Amniotic stem cell (primary cell): ENCODE data around the gene S100A2.
A peak's percentile ranks its signal among the peaks of the same experiment; 100 is the strongest.

ENCODE experiments used
- DNase-seq: peaks from one replicate; lab custom pipeline; 2025; lab: John Stamatoyannopoulos, UW

The S100A2 gene

DNA sequence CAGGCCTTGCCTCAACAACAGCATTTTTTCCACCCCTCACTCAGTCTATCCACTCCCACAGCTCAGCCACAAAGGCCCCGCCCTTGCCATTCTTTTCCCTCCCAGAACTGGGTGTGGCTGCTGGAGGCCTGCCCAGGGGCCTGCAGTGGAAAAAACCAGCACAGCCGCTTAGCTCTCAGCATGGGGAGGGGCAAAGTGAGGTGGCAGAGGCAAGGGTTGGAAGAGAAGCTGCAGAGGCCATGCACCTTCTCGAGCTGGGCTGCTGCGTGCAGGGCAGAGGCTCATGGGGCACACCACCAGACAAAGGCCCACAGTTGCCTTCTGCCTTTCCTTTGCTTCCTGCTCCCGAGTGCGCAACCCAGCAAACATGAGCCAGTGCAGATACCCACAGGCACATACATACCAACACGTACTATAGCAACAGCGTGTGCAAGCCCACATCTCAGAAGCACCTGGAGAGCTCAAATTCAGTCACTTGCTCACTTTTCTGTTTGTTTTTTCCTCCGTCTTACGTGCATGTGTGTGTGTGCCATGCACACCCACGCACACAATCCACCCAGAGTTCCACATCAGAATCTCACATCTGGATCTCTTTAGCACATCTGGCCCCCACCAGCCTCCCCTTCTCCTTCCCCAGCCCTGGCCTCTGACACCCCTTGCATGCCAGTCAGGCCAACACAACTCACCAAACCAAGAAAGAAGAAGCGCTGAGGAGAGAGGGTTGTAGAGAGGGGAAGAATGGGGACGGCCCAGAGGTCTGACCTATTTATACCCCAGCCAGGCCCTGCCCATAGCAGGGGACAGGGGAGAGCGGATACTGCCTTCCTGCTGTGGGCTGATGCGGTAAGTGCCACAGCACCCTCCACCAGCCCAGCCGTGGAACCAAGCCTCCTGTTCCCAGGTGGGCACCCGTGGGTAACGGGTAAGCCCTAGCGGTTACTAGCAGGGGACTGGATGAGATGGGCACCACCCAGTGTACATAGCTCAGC, 20.3 kb downstream of the S100A2 start, which contains the start of gene S100A4:
S100A4 (minus strand) TSS at position 740 of the 989 bp plus-strand sequence. CDS start 1,012 bp downstream, outside the sequence.
- peak; percentile 87 for DNase-seq

DNA sequence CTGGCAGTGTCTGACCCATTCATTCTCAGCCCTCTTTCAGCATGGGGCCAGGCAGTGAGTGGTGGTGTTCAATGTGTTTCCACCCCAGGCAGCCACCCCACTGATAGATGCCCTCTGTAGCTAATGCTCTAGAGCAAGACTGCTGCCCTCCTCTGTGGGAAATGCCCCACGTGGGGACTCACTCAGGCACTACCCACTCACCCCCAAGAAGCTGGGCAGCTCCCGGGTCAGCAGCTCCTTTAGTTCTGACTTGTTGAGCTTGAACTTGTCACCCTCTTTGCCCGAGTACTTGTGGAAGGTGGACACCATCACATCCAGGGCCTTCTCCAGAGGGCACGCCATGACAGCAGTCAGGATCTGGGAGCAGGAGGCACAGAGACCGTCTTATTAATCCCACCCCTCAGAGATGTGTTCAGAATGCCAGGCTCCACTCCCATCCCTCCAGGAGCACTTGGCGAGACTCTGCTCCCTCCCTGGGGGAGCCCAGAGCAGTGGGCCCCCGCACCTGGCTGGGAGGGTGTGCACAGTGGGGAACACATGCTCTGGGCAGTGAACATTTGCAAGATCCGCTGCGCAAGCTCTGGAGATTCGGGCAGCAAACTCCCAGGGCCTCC, 21.1 kb downstream of the S100A2 start:
- DNase-seq = no peak

DNA sequence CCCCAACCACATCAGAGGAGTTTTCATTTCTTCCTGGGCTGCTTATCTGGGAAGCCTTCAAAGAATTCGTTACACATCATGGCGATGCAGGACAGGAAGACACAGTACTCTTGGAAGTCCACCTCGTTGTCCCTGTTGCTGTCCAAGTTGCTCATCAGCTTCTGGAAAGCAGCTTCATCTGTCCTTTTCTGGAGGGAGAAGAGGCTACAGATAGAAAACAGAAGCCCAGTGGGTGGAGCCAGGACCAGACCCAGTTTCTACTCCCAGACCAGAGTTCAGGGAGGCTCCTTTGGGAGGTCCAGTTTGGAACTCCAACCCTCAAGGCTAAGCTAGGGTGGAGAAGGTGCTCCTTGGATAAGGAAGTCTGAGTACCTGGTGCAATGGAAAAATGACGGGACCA, 21.9 kb downstream of the S100A2 start:
- DNase-seq = no peak

DNA sequence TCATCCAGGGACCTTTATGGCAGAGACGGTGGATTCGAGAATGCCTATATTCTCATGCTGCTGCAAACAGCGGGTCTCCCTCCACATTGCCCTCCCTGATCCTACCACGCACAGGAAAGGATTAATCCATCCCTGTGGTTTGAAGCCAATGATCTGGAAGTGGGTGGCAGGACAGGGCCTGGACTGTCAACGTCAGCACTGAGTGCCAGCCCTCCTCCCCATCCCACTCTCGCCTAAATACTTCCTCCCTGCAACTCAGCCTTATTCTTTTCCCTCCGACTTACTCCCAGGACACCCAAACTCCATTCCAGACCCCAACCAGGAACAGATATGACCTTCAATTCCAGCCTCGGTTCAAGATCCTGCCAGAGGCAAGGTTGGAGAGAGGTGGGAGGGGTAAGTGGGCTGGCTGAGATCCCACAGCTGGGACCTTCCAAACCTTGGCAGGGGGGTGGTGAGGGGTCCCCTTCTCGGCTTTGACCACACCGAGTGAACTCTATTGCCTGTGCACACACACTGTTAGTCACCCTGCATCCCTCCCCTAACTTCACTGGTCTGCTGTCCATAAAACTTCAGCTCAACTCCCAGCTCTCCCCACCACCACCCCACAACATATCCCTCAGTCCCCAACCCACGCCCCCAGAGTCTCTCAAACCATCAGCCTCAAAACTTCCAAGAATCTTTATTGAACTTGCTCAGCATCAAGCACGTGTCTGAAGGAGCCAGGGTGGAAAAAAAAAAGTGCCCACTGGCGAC, 22.5 kb downstream of the S100A2 start:
- DNase-seq = no peak

DNA sequence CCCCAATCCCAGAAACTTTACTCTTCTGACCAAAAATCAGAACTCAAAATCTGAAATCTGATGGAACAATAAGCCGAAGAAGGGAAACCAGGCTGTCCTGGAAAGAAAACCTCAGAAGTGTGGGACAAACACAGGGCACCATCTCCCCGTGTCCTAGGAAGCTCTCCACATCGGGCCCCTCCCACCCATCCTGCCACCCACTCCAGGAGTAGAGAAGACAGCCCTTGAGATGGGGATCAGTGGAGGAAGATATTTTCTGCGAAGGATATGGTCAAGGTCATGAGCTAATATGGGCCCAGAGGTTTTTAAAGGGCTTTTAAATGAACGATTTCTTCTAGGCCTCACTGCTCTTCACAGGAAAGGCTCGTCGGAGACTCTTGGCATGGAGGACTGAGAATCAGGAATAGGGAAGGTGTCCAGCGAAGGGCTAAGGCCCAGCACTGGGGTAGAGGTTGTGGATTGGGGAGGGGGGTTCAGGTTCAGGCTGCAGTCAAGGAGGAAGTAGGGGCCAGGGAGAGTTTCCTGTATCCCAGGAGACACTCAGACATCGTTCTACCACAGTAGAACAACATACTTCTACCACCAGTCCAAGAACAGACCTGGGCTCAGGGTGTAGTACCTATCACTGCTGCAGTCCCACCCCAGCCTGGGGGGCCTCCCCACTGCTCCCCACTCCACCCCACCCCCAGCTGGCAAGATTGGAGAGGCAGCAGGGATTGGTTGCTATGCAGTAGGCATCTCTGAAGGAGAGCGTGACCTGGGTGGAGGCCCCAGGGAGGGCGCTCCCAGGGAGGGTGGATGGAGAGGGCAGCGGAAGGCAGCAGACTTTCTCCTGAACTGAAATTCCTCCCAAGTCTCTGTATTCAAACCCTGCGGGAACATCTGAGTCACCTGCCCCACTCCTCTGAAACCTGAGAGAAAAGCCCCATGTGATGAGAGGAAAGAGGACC, 23.7 kb downstream of the S100A2 start:
- no peak for DNase-seq

DNA sequence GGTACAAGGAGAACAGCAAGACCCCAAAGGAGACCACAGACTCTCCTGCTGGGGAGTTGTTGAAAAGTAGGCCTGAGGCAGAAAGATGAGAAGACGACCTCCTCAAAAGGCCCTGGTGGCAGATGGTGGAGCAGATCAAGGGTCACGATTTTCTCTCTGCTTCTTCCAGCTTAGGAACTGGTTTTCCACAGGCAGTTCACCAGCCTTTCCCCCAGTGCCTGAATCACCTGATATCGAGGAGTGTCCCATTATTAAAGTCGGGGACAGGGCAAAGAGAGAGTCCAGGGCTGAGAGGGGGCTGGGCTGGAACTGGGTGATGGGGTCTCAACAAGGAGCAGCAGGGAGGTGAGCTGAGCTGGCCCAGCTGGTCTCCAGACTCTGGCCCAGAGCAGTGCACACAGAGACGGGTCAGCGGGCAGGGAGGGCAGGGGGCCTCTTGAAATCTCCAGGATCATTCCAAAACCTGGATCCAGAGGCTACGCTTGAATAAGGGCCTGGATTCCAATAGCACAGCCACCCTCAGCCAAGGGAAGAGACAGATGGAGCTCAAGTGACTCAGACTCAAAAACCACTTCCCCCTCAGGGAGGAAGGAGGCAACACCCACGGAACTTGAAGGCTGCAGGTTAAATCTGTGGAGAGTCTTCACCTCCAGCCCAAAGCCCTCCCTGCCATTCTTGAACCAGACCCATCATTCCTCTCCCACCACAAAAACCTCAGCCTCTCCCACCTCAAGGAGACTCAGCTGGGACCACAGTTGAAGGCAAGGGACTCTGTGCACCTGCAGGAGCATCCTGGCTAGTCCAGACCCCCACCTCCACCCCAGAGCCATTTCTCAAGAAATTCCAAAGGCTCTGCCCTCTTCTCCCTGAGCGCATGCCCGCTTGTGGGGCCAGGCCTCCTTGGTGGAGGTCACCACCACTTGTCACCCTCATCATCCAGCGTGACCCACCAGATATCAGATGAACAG, 25.0 kb downstream of the S100A2 start, which contains the start of gene S100A5:
S100A5 (minus strand) TSS at position 541 of the 968 bp plus-strand sequence. CDS start 743 bp downstream, outside the sequence.
- no peak for DNase-seq

DNA sequence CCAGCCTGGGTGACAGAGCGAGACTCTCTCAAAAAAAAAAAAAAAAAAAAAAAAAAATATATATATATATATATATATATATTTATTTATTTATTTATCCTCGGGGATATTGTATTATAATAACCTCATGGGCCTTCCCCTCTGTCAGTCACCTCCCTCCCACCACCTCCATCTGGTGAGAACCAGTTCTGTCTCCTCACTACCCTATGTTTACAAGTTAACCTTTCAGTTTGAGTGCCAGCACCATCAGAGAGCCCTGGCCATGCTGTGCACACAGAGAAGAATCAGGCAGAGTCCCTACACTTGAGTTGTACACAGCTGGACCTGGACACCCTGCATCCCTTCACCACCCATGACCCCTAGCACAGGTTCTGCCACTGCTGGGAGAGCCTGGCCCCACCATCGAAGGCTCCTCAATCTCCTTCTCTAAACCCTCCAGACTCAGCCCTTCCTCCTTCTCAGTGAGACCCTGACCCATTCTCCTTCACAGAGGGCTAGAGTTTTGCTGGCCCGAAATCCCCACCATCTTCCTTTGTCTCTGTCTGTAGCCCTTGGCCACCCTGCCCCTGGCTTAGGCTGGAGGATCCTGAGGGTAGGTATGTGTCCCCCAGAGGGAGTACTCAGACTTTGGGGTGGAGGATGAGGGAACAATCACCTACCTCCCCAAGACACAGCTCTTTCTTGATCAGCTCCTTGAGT, 26.1 kb downstream of the S100A2 start:
- no peak for DNase-seq

DNA sequence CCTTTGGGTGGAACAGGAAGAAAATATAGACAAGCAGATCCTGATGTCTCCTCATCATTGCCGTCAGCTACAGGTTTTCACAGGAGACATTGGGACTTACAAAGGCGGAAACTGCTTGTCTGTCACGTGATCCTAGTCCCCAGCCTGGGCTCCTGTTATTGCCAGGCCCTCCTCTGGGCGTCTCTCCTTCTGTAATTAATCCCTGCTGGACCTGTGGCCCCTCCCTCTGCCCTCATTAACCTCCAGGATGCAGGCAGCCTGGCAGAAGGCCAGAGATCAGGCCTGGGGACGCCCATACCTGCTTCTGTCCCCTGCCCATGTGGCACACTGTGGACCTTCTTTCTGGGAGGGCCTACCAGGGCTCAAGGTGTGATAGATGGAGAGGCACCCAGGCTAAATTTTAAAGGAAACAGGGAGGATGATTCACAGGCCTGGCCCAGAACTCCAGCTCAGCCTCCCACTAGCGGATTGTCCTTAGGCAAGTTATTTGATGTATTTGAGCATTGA, 27.3 kb downstream of the S100A2 start:
- DNase-seq = no peak

DNA sequence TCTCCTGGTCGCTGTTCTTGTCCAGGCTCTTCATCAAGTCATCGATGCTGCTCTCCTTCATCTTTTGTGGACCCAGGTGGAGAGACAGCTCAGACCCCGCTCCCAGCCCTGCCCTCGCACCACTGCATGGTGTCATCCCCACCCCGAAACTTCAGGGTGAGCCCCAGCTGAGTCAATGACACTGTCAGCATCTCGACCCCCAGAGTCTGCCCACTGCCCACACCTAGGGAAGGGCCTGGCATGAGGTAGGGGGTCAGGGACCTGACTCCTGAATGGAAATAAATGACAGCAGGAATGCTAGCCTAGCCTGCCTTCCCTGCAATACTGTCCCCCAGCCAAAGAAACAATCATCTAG, 28.3 kb downstream of the S100A2 start:
- DNase-seq = no peak

DNA sequence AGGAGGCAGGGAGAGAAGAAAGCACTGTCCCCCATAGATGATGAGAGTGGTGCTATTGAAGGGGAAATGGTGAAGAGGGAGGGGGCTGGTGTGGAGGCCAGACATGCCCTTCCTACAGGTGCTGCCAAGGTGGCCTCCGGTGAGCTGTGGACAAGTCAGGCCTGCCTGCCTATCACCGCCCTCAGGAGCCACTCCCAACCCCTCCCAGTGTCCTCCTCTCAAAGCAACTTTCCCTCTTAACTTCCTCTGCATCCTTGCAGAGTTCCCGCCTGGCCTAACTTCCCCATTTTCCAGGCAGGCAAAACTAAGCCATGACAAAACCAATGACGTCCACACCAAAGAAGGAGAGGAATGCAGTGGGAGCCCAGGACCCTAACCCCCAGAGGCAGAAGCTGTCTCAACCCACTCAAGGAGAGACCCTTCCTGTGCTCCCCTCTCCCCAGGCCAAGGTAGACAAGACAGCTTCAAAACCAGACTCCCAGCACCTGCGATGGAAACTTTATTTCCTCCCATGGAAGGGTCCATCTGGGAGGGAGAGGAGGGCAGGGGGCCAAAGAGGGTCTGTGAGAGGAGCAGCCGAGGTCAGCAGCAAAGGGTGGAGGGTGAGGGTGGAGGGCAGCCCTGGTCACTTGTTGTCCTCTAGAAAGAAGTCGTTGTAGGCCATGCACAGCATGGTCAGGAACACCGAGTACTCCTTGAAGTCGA, 28.8 kb downstream of the S100A2 start:
- DNase-seq = no peak

DNA sequence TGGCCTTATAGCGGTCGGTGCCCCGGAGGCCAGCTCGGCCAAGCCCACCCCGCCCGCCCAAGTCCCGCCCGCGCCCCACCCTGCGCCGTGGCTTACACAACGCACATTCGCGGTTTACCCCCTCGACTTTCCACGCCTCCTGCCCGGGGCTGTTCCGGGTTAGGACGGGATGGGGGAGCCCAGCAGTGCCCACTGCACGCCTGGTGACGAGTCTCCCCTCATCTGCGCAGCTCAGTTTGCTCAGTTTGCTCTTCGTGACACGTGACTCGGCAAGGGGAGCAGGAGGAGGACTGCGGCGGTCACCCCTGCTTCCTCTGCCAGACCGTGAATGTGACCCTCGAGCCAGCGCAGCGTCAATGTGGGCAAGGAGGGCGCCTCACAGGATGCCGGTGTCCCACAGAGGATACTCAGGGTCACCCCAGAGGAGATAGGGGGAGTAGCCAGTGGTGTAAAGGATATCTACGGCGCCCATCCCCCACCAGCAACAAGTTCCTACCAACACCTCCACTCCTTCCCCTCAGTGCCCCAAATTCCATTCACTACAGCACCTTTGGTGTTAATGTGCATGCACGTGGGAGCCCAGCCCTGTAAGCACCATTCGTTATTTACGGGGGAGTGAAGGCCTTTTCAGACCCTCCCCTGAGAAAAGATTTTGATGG, 29.5 kb downstream of the S100A2 start:
- peak; percentile 80 for DNase-seq

DNA sequence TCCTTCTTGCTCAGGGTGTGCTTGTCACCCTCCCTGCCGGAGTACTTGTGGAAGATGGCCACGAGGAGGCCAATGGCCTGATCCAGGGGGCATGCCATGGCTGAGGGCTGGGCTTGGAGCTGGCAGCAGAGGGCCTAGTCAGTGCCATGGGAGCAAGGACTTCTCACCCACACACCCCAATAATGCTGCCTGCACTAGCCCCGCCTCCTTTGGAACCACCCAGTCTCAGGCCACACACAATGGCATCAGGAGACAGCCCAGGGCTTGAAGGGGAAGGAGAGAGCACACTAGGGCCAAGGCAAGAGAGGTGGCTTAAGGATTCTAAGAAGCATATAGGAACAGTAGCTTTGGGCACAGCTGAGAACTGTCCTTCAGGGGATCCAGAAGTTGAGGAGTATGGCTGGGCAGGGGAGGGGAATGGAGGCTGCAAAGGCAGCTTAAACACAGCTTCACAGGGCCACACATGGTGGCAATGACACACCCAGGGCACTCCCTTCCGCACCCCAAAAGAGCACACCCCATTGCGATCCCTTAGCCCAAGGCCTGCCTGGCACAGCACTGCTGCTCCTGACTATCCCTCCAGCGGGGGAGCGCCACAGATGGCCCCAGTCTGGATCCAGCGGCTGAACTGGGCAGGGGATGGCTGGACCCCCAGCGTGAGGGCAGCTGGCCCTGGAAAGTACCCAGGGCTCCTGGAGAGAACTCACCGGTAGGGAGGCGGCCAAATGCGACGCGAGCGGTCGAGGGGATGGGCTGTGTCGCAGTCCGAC, 30.2 kb downstream of the S100A2 start, which contains the start of gene S100A6:
S100A6 (minus strand) TSS at position 750 of the 770 bp plus-strand sequence; CDS start at position 98, 652 bp downstream.
- no peak for DNase-seq

DNA sequence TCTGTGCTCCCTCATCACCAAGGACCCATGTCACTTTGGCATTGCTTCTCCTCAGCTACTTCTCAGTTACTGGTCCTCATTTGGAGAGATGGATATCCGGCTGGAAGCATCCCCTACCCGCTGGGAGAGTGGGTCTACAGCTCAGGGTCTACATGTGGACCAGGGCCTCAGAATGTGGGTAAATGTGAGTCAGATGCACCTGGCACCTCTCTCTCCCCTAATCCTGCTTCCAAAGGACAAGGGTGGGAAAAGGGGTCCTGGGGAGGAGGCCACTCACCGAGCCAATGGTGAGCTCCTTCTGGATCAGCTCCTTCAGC, 30.8 kb downstream of the S100A2 start:
- no peak for DNase-seq

DNA sequence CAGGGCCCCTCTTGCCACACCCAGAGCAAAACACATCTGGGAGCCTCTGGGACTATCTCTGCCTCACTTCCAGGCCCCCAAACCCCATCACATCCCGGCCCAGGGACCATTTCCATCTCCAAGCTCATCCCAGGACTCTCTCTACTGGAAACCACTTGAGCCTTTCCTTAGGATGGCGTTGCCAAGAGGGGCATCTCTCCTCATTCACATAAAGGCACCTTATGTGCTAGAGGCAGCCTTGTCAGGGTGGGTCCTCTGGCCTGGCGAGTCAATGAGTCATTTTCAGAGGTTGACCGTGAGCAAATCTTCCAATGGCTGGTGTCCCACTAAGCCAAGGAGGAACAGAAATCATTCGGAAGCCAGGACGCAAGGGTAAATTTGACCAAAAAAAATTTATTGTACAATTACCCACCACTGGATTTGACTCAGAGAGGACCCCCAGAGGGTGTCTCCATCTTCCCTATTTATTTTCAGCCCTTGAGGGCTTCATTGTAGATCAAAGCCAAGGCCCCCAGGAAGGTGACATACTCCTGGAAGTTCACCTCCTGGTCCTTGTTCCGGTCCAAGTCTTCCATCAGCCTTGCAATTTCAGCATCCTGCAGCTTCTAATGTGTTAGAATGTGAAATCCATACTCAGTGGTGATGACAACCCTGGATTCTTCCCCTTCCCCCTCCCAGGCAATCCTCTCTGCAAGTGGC, 31.3 kb downstream of the S100A2 start:
- DNase-seq = no peak

DNA sequence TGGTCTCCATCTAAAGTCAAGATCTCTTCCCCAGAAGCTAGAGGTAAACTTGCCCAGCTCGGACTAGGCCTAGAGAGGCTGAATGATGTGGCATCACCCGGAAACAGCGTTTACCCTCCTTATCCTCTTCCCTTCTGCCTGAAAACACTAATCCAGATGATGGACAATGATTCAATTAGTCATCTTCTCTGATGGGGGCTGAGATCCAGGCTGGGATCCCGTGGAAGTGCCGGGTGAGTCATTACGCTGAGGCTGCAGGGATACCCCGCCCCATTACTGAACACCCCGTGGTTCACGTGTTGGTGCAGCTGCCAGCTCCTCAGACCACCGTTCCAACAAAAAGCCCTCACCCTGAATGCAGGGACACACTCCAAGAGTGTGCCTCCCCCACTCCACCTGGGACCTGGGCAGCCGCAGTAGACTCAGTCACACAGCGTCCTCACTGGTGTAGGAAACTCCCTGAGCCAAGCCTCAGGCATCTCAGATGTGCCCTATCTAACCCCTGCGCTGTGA, 31.9 kb downstream of the S100A2 start:
- peak; percentile 51 for DNase-seq
